DMS79 (cell line): ENCODE data around the gene HTR3E.

Experiments used
- DNase-seq: peaks from one replicate; lab custom pipeline; 2025; lab: John Stamatoyannopoulos, UW

The HTR3E gene

DNA sequence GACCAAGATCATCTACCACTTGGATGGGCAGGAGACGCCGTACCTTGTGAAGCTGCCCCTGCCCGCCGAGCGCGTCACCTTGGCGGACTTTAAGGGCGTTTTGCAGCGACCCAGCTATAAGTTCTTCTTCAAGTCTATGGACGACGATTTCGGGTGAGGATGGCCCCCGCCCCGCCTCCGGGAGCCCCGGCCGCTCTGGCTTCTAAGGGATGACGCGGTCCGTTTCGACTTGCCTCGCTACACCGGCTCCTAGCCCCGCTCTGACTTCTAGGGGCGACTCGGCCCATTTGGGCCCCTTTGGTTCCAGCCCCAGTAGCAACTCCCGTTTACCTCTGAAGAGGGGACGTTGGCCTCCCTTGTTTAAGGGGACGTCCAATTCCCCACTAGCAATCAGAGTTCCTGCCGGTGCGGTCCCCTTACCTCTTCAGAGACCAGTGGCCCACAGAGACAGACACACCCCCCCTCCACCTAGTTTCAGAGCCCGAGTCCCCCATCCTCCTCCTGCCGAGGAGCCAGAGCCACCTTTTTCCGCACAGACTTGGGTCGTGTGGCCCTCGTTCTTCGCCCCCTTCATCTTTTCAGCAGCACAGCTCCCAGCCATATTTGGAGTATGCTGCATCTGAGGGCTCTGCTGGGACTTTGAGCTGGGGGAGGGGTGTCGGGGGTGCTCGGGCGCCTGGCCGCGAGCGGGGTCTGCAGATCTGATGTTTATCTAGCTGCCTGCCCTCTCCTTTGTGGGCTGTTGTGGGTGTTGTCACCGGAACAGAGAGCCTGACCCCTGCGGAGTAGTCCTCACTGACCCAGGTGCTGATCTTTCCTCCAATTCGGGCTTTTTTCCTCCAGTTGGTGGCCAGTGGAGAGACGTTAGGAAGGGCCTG, 59.0 kb downstream of the HTR3E start:
- peak; percentile 21 for DNase-seq

DNA sequence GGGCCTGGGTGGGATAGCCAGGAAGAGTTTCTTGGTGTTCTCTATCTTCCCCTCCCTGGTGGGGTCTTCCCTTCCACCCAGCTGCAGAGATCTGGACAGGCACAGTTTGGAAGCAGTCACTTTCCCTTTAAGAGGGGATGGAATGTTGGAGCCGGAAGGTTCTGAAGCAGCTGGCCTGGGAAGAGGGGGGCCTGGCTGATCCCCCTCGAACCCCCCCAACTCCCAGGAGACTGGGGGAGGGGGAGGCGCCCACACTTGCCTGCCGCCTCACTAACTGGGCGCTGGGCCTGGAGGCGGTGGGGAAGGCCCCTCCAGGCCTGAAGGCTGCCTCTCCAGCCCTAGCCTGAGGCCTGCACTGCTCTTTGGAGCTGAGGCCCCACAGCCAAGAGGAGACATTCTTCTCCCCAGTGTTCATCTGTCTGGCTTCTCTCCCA, 59.7 kb downstream of the HTR3E start:
- DNase-seq = no peak
